K562 (cell line): ENCODE data around the gene BHLHE23. TPM values are rescaled to one million over a fixed set of nuclear protein-coding genes. Genes with fewer than 3 reads are reported as not detected.
A peak's percentile ranks its signal among the peaks of the same experiment; 100 is the strongest.

Experiments
- ATAC-seq: fragments of 200-7000 bp; cut with Tn5 transposase; 3 replicates; pipeline ENCODE4 v1.9.1; 2020; ENCODE audit warnings: moderate library complexity
- BruUV-seq: library from RNA; stranded (reverse); fragments of 400-500 nt; replicated peaks from 2 replicates; lab custom pipeline; 2021; lab: Mats Ljungman, UMichigan
- CTCF ChIA-PET: fragments of 300-600 bp; formaldehyde crosslinking; extraction: SDS; loops from one replicate; lab custom pipeline; 2021; ENCODE audit warnings: low intra/inter-chr PET ratio; lab: Yijun Ruan, JAX
- POLR2A ChIA-PET: fragments of 300-600, 350-650 bp; sonication (Branson Sonifier 250); formaldehyde crosslinking; extraction: SDS; loops from one replicate; lab custom pipeline; 2021; ENCODE audit warnings: antibody characterized with exemption, inconsistent platforms; lab: Yijun Ruan, JAX
- DNase-seq, 4 experiments: peaks; one replicate each; pipeline versions ENCODE4 v3.0.0 to v3.0.0-alpha.2; 2011 to 2018; ENCODE audit warnings: low spot score in 3 of 4, mixed read lengths in 3 of 4; ENCODE audit errors: extremely low read depth in 1 of 4
- FAIRE-seq: peaks from 2 replicates; lab custom pipeline; 2011; peaks lifted over from hg19 to GRCh38; lab: Jason Lieb, UNC
- H2AFZ ChIP-seq: 2 replicates; pipeline ENCODE4 v1.6.0; 2011; ENCODE audit warnings: low read depth, low read length, control low read depth, inconsistent platforms
- H3K27ac ChIP-seq: fragments of 200-600 bp; 3 replicates; pipeline ENCODE4 v1.8.0; 2011; ENCODE audit warnings: low read depth, mild to moderate bottlenecking, control low read depth, inconsistent platforms, low read length, moderate library complexity, mixed read lengths; ENCODE audit errors: extremely low read depth
- H3K27me3 ChIP-seq, 2 experiments: fragments of 300-600 bp in 1 of 2; 2 replicates in 1 of 2; 3 replicates in 1 of 2; pipeline versions ENCODE4 v1.6.0 to v1.8.0; 2011; ENCODE audit warnings: inconsistent platforms in 2 of 2, low read length in 2 of 2, mild to moderate bottlenecking in 1 of 2, mixed read lengths in 1 of 2, moderate library complexity in 1 of 2; ENCODE audit not compliant: control insufficient read depth in 2 of 2, insufficient read depth in 2 of 2
- H3K36me3 ChIP-seq: fragments of 300-600 bp; 3 replicates; pipeline ENCODE4 v1.8.0; 2011; ENCODE audit warnings: mild to moderate bottlenecking, low read length, inconsistent platforms; ENCODE audit not compliant: control insufficient read depth, insufficient read depth
- H3K4me1 ChIP-seq, 2 experiments: fragments of 200-600 bp in 1 of 2; replicated peaks in 1 of 2; 2 replicates in 1 of 2; 3 replicates in 1 of 2; pipeline versions ENCODE4 v1.5.1 to v1.8.0; 2011; ENCODE audit warnings: inconsistent platforms in 2 of 2, low read length in 2 of 2, mild to moderate bottlenecking in 1 of 2, mixed read lengths in 1 of 2, moderate library complexity in 1 of 2; ENCODE audit not compliant: control insufficient read depth in 2 of 2, insufficient read depth in 2 of 2
- H3K4me2 ChIP-seq: 2 replicates; pipeline ENCODE4 v1.6.1; 2011; ENCODE audit warnings: low read length, control low read depth, inconsistent platforms, mixed read lengths; ENCODE audit not compliant: insufficient read depth
- H3K4me3 ChIP-seq: fragments of 200-600 bp; sonication (generic), shearing (Covaris generic); 2 replicates; pipeline ENCODE4 v1.5.1; 2016; ENCODE audit warnings: control low read depth, inconsistent platforms
- H3K79me2 ChIP-seq: fragments of 200-600 bp; 3 replicates; pipeline ENCODE4 v1.8.0; 2011; ENCODE audit warnings: low read length, inconsistent platforms; ENCODE audit not compliant: control insufficient read depth, insufficient read depth
- H3K9ac ChIP-seq, 2 experiments: 2 replicates each; pipeline versions ENCODE4 v1.6.0 to v1.6.1; 2011; ENCODE audit warnings: low read depth in 2 of 2, low read length in 2 of 2, control low read depth in 1 of 2, inconsistent platforms in 1 of 2, mild to moderate bottlenecking in 1 of 2, mixed read lengths in 1 of 2; ENCODE audit not compliant: insufficient read depth in 1 of 2
- H3K9me1 ChIP-seq: one replicate; pipeline ENCODE4 v1.6.0; 2011; ENCODE audit warnings: inconsistent platforms, mild to moderate bottlenecking, low read length, moderate library complexity; ENCODE audit not compliant: control insufficient read depth, insufficient read depth
- H3K9me3 ChIP-seq: replicated peaks from 2 replicates; pipeline ENCODE4 v1.5.1; 2011; ENCODE audit warnings: low read depth, low read length, inconsistent platforms; ENCODE audit not compliant: control insufficient read depth, insufficient read depth
- H4K20me1 ChIP-seq: replicated peaks from 2 replicates; pipeline ENCODE4 v1.6.1; 2011; ENCODE audit warnings: low read length, inconsistent platforms, mixed read lengths; ENCODE audit not compliant: control insufficient read depth, insufficient read depth
- ARHGAP35 ChIP-seq: fragments of 450-650 bp; IDR thresholded peaks from 2 replicates; pipeline ENCODE4 v1.6.1; 2018; ENCODE audit not compliant: partially characterized antibody
- CCAR2 ChIP-seq: fragments of 200-400 bp; formaldehyde crosslinking; IDR thresholded peaks from 2 replicates; pipeline ENCODE4 v1.6.1; 2017; ENCODE audit warnings: mild to moderate bottlenecking, low read depth, low read length
- CLOCK ChIP-seq: fragments of 250-450 bp; sonication (Bioruptor Pico); IDR thresholded peaks from 2 replicates; pipeline ENCODE4 v1.4.0; 2020; ENCODE audit warnings: mild to moderate bottlenecking, moderate library complexity, borderline replicate concordance
- CSDE1 ChIP-seq, 2 experiments: fragments of 450-650 bp; IDR thresholded peaks; 2 replicates each; pipeline ENCODE4 v1.6.1; 2016; ENCODE audit warnings: mild to moderate bottlenecking in 1 of 2
- ELF4 ChIP-seq: fragments of 450-650 bp; formaldehyde crosslinking; IDR thresholded peaks from 2 replicates; pipeline ENCODE4 v1.4.0; 2022; ENCODE audit warnings: missing genetic modification characterization
- FUS ChIP-seq: fragments of 200-400 bp; formaldehyde crosslinking; optimal IDR thresholded peaks from 2 replicates; pipeline ENCODE3; 2017; ENCODE audit warnings: low read depth, low read length
- RBM39 ChIP-seq: fragments of 200-400 bp; formaldehyde crosslinking; optimal IDR thresholded peaks from 2 replicates; pipeline ENCODE3; 2018; ENCODE audit warnings: low read depth, low read length
- RCOR1 ChIP-seq, 2 experiments: IDR thresholded peaks; 2 replicates each; pipeline ENCODE4 v1.6.1; 2012; ENCODE audit warnings: low read depth in 2 of 2, low read length in 2 of 2, borderline replicate concordance in 1 of 2, improper control_type of control experiment in 1 of 2
- STAG1 ChIP-seq: sonication (generic); formaldehyde crosslinking; IDR thresholded peaks from 2 replicates; pipeline ENCODE4 v1.5.0; 2020; ENCODE audit warnings: missing genetic modification reagents, borderline replicate concordance
- SUPT5H ChIP-seq: fragments of 450-650 bp; IDR thresholded peaks from 2 replicates; pipeline ENCODE4 v1.6.1; 2016
- TRIM24 ChIP-seq, 2 experiments: fragments of 450-650 bp; IDR thresholded peaks; 2 replicates each; pipeline ENCODE4 v1.6.1; 2016
- USF2 ChIP-seq: sonication (generic); formaldehyde crosslinking; IDR thresholded peaks from 2 replicates; pipeline ENCODE4 v1.5.0; 2020; ENCODE audit warnings: missing genetic modification reagents
- ZEB2 ChIP-seq: fragments of 450-650 bp; IDR thresholded peaks from 2 replicates; pipeline ENCODE4 v1.6.1; 2016
- ZNF232 ChIP-seq: sonication (generic); formaldehyde crosslinking; IDR thresholded peaks from 2 replicates; pipeline ENCODE4 v1.8.0; 2022; ENCODE audit warnings: mild to moderate bottlenecking, missing genetic modification reagents
- ZNF75A ChIP-seq: fragments of 450-650 bp; formaldehyde crosslinking; IDR thresholded peaks from 2 replicates; pipeline ENCODE4 v1.4.0; 2020; ENCODE audit warnings: mild to moderate bottlenecking
- WGBS: fragments of 100-300 bp; shearing (Covaris generic); methylation state at CpG from one replicate; pipeline ENCODE4 v1.1.6; 2016; ENCODE audit warnings: low coverage, mixed read lengths; ENCODE audit not compliant: insufficient coverage; ENCODE audit errors: missing lambda C conversion rate; 5-methylcytosine and 5-hydroxymethylcytosine counted together
- in situ Hi-C: fragments of 300-500 bp; cut with MboI; formaldehyde crosslinking; loops from 4 replicates; pipeline ENCODE4 v1.15.0; 2018; ENCODE audit warnings: inconsistent platforms, mixed read lengths
- intact Hi-C: fragments of 100-400 bp; cut with micrococcal nuclease; formaldehyde crosslinking; loops from 2 replicates; pipeline ENCODE4 v1.14.2; 2022
- polyA plus RNA-seq, 8 experiments: library from polyadenylated mRNA; depleted of rRNA in 4 of 8; stranded (reverse) in 5 of 8; unstranded in 3 of 8; fragments of >200 nt; fragmentation: Nextera tagmentation in 2 of 8; fragmentation: Illumina TruSeq in 1 of 8; extraction: Ambion mirVana in 2 of 8; extraction: Trizol in 1 of 8; gene quantifications; 2 replicates each; pipeline versions ENCODE4 v1.2.1 to v1.2.3, GENCODE V29; 2011 to 2014; ENCODE audit warnings: inconsistent platforms in 1 of 8, missing spikeins in 1 of 8
- total RNA-seq, 7 experiments: library from RNA; depleted of rRNA in 6 of 7; stranded (reverse); fragments of >200 nt in 6 of 7; fragmentation: Illumina TruSeq in 2 of 7; extraction: Trizol in 2 of 7; gene quantifications; 2 replicates each; pipeline versions ENCODE4 v1.2.1 to v1.2.3, GENCODE V29; 2011 to 2021; ENCODE audit warnings: low replicate concordance in 1 of 7
- TF ChIP-seq, protein P1 (sequence below): sonication (generic); formaldehyde crosslinking; IDR thresholded peaks from 2 replicates; pipeline ENCODE4 v1.8.0; 2022; ENCODE audit warnings: mild to moderate bottlenecking, missing genetic modification reagents

BHLHE23 gene
- total and polyA plus RNA-seq, 9 of the 15 experiments (the other 6 are each of a cell fraction or from before 2014, with no cell fraction given): not detected

DNA sequence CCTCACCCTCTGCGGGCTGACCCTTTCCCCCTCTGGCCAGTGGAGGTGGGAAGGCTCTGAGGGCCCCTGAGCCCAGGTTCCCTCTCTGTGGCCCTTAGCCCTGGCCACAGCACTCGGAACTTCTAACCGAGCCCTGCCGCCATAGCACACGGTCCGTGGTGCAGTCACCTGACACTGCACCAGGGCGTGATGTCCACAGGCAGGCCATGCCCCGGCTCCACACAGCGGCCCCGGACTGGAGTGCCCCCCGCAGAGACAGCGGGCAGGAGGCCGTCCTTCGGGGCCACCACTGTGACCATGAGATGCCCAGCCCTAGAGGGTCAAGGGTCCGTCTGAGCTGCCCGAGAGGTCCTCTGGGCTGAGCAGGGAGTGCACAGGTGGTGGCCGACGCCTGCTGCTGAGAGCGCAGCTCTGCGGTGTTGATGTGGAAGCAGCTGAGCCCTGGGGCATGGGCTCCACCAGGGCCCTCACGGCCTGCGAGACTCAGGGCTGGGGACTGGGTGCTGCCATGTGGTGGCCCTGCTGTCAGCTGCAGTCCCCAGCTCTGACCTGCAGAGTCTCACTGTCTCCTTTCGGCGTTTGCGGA is 11.2 kb upstream of the BHLHE23 start:
- intact Hi-C loops (no loop called here), in situ Hi-C loops (loop anchor here (10.0 kb wide), 1 partner anchor 193 kb away; no protein-coding TSS in a partner anchor)
- WGBS: 4% methylated on average over 21 of the region's 25 CpGs
- H3K4me2 ChIP-seq: no peak overlapping the region
- TF ChIP-seq CSDE1 (IDR thresholded peaks at IDR 0.05) (no peak), FUS (no peak), ELF4 (CRISPR knock-in tag) (no peak), STAG1 (CRISPR knock-in tag) (no peak), USF2 (CRISPR knock-in tag) (no peak), ZNF75A (CRISPR knock-in tag) (no peak), RBM39 (no peak), ZEB2 (no peak), SUPT5H (no peak), ARHGAP35 (no peak), TRIM24 (IDR thresholded peaks at IDR 0.05) (no peak), CLOCK (CRISPR knock-in tag) (no peak), RCOR1 (IDR thresholded peaks at IDR 0.05; ENCODE audit: borderline replicate concordance in 1 of 2, low read depth in 2 of 2, low read length in 2 of 2) (no peak), ZNF232 (CRISPR knock-in tag) (no peak), CCAR2 (no peak)
- TF ChIP-seq, protein P1, sequence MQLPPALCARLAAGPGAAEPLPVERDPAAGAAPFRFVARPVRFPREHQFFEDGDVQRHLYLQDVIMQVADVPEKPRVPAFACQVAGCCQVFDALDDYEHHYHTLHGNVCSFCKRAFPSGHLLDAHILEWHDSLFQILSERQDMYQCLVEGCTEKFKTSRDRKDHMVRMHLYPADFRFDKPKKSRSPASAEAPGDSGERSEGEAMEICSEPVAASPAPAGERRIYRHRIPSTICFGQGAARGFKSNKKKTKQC: no peak
- H4K20me1 ChIP-seq: no peaks in the 10 kb centered on the region; the same call in none of the 2 replicates
- H3K79me2 ChIP-seq: no peaks in the 10 kb centered on the region
- BruUV-seq: no TSS peak
- DNase-seq (no peak), FAIRE-seq (no peak), ATAC-seq (peak; percentile 53)
- H2AFZ ChIP-seq: no peak overlapping the region
- no peak overlapping the region for H3K4me3 ChIP-seq
- H3K9me1 ChIP-seq: no peaks in the 10 kb centered on the region
- H3K27me3 ChIP-seq: peaks cover 75 to 80% of the 10 kb centered on the region in 2 experiments
- H3K27ac ChIP-seq: no peak overlapping the region
- H3K36me3 ChIP-seq: no peaks in the 10 kb centered on the region
- no peak overlapping the region; a peak in 1 of 4 replicates for H3K9ac ChIP-seq
- POLR2A ChIA-PET: interaction anchor here (0.6 kb wide), 1 partner anchor 42 kb away, joined by 4 read pairs; no protein-coding TSS in a partner anchor
- 0 out of 2 replicates have a peak, but pooled peaks cover 3% of the 10 kb centered on the region for H3K9me3 ChIP-seq
- H3K4me1 ChIP-seq: peaks cover 0 to 21% of the 10 kb centered on the region in 2 experiments; a peak in 2 of 5 replicates
- CTCF ChIA-PET: no interaction called here
